ENCODE measurements around the gene EFNB1.
"Not testable (repeated sequence)": the region's sequence is repeated elsewhere in the genome, so short reads cannot be mapped to it uniquely, and the experiment has no call there.

The EFNB1 gene

DNA sequence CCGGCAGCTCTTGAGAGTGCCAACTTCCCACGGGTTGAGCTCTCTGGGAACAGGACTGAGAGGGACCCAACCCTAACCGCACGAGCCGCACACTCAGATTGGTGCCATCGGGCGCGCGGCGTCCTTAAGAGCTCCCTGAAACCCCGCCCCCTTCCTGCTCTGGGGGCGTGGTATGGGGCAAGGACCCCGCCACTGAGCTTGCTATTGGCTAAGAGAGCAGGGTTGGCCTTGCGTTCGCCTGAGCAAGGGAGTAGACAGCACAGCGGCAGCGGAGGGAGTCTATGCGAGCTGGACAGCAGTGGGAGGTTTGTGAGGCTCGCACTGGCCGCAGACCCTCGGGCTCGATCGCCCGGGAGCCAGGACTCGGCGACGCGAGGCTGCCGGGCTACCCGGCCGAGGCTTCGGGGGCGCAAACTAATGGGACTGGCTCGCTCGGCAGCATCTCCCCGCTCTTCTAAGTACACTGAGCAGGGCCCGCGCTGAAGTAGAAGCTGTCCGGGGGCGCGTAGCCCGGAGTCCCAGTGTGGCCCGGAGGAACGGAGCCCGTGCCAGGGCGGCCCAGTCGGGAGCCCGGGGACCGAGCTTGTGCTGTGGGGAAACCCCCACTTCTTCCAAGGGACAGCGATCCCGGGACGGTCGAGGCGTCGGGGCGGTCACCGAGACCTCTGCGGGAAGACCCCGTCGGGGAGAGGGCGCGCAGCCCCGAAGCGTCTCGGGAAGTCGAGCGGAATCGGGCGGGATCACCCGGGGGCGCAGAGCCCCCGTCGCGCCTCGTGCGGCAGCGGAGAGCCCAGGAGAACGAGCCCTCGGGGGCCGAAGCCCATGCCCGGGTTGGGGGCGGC, at the start of gene EFNB1:
EFNB1 (plus strand) TSS at position 282 of the 842 bp plus-strand sequence. CDS start 756 bp downstream, outside the sequence.
- peak; percentile 55 for DNase-seq (ENCODE audit: low read depth)

DNA sequence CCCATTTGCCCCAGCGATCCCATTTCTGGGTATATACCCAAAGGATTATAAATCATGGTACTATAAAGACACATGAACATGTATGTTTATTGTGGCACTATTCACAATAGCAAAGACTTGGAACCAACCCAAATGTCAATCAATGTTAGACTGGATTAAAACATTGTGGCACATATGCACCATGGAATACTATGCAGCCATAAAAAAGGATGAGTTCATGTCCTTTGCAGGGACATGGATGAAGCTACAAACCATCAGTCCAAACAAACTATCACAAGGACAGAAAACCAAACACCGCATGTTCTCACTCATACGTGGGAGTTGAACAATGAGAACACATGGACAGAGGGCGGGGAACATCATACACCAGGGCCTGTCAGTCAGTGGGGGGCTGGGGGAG, 47.5 kb upstream of the EFNB1 start:
- not testable (repeated sequence) for DNase-seq (ENCODE audit: low read depth)

DNA sequence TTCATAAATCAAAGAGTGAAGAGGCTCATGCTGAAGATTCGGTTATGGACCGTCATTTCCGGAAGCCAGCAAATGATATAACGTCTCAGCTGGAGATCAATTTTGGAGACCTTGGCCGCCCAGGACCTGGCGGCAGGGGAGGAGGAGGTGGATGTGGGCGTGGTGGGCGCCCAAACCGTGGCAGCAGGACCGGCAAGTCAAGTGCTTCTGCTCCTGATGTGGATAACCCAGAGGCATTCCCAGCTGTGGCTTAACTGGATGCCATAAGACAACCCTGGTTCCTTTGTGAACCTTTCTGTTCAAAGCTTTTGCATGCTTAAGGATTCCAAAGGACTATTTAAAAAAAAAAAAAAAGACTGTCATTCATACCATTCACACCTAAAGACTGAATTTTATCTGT, 44.0 kb upstream of the EFNB1 start:
- no peak for DNase-seq (ENCODE audit: low read depth)

DNA sequence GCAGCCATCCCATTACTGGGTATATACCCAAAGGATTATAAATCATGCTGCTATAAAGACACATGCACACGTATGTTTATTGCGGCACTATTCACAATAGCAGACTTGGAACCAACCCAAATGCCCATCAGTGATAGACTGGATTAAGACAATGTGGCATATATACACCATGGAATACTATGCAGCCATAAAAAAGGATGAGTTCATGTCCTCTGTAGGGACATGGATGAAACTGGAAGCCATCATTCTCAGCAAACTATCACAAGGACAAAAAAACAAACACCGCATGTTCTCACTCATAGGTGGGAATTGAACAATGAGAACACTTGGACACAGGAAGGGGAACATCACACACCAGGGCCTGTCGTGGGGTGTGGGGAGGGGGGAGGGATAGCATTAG, 42.2 kb upstream of the EFNB1 start:
- not testable (repeated sequence) for DNase-seq (ENCODE audit: low read depth)

DNA sequence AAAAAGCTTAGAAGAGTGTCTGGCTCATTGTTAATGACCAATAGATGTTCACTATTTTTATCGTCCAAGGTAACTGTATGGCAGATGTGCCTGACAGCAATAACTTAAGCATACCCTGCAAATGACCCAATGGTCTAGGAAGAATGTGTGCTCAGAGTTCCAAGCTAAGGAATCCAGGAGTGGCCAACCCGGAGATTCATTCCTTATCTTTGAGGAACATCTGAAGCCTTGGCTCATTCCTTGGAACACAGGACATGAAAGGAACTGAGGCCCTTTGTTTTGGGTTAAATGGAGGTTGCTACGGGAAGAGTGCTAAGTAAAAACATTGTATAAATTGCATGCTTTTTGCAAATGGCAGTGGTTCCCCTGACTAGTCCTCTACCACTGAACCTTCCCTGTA, 38.9 kb upstream of the EFNB1 start:
- DNase-seq (ENCODE audit: low read depth): no peak

DNA sequence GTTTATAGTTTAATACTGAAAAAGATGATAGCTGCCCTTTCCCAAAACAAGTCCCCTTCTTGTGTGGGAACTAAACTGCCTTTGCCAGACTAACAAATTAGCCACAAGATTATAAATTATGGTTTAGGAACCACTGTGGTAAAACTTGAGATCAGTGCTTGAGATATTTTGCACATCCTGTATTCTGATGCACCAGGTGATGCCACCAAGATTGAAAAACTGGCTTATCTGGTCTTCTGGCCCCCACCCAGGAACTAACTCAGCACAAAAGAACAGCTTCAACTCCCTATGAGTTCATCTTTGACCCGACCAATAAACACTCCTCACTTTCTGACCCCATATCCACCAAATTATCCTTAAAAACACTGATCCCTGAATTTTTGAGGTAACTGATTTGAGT, 36.7 kb upstream of the EFNB1 start:
- DNase-seq (ENCODE audit: low read depth): no peak

DNA sequence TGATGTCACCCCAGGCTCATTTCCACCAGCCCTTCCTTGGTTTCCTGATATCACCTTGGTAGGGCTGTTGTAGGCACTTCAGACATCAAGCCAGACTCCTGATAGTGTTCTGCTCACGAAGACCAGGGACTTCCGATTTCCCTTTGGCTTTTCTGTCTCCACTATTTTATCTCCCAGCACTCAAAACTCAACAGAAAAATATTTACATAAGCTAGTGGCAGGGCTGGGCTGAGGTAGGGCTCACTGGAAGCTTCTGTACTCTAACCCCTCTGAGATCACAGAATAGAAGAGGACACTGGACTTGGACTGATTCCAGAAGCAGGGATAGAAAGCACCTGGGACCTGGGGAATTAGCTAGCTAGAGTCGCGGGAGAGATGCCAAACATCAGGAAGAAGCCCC, 34.4 kb upstream of the EFNB1 start:
- no peak for DNase-seq (ENCODE audit: low read depth)

DNA sequence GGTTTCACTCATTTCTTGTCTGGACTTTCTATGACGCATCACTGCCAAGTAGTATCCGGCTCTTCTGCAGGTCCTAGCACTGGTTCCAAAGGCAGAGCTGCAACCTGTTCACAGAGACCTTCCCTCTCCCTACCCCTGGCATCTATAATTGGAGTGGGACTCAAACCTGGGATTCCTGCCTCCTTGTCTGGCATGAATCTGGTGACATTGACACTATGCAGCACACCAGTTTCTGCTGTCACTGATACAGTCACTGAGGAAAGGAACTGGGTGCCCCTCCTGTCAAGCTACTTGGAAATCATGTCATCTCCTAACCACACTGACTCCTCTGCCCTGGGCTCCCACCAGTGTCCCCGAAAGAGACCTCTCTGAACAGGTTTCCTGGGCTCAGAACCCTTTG, 33.1 kb upstream of the EFNB1 start:
- no peak for DNase-seq (ENCODE audit: low read depth)

DNA sequence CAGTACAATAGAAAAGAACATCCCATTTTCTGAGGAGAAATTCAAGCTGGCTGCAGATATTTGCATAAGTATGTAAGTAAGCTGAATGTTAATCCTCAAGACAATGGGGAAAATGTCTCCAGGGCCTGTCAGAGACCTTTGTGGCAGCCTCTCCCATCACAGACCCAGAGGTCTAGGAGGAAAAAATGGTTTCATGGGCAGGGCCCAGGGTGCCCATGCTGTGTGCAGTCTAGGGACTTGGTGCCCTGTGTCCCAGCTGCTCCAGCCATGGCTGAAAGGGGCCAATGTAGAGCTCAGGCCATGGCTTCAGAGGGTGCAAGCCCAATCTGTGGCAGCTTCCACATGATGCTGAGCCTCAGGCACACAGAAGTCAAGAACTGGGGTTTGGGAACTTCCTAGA, 30.4 kb upstream of the EFNB1 start:
- not testable (repeated sequence) for DNase-seq (ENCODE audit: low read depth)

DNA sequence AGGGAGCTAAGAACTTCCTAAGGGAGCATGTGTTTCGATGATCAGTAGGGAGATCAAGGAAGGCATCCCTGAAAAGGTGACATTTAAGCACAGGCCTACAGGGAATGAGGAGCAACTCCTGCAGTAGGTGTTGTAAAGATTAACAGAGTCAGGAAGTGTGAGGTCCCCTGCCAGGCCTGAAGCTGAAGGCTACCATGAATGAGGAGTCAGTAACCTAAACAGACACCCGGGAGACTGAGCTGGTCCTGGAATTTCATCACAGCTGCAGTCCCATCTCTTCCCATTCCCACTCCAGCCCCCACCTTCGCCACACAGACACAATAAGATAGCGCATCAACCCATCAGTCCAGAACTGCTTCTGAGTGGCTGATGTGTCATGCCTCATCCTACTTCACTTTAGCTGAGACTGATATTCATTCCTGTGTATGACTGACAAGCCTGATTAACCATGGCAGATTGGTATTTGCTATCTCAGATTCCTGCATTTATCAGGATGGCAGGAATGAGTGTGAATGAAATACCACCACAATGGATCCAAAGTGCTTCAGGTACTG, 27.0 kb upstream of the EFNB1 start:
- DNase-seq (ENCODE audit: low read depth): no peak

DNA sequence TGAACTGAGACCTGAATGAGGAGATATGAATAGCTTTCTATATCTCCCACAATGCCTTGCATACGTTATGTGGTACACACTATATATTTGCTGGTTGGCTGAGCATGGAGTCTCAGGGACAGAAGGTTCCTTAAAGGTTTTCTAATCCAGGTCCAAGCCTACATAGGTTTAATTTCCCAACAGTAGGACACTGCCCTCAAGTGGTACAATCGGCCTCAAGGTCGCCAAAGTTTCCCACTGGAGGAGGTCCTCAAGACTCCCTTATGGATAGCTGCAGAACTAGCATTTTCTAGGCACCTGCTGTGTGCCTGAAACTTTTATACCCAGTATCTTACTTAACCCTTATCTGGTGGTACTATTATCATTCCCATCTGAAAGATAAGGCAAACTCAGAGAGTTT, 21.0 kb upstream of the EFNB1 start:
- DNase-seq (ENCODE audit: low read depth): no peak

DNA sequence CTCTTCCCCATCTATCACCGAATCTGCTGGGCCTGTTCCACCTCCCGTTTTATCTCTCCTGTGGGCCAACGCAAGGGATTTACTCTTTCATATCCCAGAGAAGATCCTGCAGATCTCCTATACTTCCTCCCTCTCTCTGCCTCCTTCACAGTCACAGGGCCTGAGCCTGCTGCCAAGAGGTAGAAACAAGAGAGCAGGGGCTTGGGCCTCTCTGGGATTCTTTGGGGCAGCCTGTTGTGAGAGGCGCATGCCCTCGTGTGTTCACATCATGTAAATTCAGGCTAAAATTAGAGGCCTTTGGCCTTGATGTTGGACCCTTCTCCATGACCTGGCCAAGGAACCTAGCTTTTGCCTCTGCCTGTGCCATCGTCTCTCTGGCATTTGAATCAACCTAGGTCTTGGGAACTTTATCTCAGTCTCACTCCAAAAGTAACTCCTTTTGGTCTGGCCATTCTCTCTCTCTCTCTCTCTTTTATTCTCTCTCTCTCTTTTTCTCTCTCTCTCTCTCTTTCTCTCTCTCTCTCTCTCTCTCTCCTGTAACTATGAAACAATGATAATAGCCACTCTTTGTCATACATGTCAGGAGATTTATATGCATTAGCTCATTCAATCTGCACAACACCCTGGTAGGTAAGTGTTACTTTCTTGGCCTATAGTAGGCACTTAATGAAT, 20.0 kb upstream of the EFNB1 start:
- no peak for DNase-seq (ENCODE audit: low read depth)

DNA sequence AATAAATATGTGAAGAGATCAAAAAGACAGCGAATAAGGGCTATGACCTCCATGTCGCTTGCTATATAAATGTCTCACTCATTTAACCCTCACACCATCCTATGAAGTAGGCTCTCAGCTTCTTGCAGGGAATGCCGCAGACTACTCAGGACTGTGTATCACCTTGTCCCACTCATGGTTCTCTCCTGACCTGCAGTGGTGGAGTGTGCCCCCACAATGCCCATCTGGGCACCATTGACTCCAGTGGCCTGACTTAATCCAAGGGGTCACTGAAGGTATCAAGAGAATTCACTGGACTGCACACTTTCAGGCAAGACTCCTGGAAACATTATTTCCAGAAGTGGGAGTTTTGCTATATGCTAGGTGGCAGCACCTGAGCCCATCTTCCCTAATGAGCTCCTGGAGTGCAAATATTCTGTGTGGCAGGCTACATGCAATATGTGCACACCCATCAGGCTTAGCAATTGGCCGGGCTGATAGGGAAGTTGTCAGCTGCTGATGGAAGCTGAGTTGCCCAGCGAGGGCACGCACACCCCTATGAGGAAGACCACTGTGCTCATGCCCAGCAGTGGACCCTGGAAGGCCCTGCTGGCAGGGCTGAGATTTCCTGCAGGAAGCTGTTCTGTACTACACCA, 8.2 kb upstream of the EFNB1 start:
- no peak for DNase-seq (ENCODE audit: low read depth)

DNA sequence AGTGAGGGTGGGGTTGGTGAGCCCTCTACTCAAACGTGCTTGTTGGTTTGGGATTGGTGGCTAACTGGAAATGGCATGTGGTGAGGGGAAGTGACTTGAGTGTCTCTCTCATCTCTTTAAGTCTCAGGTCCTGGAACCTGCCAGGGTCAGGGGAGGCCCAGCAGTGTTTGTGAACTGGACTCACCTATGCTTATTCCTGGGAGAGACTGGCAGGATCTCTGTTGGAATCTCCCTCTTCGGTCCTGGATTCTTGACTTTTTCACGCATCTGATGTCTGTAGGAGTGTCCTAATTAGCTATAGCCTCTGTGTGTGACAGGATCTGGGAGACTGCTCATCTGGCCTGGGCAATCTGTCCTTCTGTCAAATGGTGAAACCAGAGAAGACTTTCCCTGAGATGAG, 7.2 kb upstream of the EFNB1 start:
- DNase-seq (ENCODE audit: low read depth): no peak

DNA sequence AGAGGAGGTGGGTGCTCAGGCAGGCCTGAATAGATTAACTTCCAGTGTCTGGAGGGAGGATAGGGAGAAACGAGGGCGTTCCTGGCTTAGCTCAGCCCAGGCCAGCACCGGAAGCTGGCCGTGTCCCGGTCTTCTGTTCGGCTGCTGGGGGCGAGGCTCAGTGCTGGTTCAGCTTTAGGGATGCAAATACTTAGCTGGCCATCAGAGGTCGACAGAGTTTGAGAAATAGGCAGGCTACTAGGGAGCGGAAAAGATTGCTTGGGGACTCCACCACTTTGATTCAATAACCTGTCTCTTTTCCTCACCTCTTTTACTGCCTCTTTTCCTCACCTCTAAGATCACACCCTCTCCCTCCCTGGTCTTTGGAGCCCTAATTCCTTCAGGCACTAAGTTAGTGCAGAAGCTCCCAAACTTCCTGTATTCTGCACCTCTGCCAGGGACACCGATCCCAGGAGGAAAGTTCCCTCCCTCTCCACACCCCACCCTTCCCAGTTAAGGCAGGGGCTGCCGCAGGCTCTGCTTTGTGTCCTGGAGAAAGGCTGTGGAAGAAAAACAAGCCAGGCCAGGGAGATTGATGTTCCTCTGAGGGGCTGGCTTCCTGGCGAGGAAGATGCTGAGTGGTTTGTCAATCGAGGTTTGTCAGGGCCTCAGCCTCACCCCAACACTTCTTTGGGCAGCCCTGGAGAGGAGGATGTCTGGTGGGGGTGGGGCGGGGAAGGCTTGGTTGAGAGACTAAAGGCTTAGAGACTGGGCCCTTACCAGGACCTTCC, 6.0 kb upstream of the EFNB1 start:
- no peak for DNase-seq (ENCODE audit: low read depth)

DNA sequence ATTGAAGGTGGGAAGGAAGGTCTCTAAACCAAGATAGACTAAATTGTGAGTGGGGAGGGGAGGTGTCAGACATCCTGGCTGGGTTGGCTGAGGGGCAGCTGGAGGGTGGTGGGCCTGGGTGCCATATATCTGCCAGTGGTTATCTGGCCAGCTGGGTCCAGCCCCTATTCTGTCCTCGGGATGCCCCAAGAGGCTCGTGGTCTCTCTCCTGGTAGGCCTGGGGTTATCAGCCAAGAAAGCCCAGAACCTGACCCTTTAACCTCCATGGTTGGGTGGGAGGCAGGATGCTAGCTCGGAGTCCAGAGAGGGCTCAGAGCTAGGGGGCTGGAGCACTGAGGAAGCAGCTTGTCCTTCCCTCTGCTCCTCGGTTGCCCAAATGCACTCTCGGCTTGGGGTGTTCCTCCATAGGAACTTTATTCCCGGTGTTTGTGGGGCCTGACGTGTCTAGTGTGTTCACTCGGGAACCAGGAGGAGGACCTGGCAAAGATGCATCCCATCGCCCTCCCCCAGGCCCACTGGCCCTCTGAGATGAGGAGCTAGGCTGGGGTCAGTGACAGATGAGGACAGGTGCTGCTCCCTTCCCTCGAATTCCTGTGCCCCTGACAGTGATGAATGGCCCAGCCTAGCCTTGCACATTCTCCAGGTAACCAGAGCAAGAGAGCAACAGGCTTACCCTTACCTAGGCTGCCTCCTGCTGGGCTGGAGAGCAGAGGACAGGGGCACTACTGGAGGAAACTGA, 5.2 kb upstream of the EFNB1 start:
- no peak for DNase-seq (ENCODE audit: low read depth)

DNA sequence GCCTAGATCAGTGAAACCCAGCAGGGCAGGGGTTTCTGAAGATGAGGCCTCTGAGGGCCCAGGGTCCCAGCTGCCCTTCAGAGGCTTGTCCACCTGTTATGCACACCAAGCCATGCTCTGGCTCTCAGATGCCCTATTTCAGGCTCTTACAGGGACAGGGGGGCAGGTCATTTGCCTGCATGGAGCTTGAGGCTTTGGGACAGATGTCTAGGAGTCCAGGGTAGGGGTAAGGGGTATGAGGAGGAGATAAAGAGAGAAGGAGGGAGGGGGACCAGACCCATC, 4.7 kb upstream of the EFNB1 start:
- no peak for DNase-seq (ENCODE audit: low read depth)

DNA sequence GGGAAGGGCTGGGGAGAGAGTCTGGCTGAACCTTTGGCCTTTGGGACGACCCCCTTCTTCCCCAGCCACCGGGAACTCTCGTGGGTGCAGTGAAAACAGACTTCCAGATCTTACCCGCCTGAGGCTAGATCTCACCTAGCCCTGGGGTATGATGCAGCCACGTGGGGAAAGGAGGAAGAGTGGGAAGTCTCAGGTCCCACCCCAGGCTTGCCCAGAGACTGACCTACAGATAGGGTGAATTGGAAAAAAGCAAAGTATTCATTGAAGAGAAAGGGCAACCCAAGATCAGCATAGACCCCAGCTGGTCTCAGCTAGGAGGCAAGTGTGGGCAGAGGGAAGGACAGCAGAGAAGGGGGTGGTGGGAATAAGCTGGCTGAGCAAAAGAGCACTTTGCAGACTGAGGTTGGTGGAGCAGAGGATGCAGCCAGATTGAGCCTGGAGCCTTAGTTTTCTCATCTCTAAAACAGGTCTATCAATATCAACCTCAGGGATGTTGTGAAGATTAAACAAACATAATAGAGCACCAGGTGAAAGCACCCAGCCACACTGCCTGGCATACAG, 4.2 kb upstream of the EFNB1 start:
- DNase-seq (ENCODE audit: low read depth): no peak

DNA sequence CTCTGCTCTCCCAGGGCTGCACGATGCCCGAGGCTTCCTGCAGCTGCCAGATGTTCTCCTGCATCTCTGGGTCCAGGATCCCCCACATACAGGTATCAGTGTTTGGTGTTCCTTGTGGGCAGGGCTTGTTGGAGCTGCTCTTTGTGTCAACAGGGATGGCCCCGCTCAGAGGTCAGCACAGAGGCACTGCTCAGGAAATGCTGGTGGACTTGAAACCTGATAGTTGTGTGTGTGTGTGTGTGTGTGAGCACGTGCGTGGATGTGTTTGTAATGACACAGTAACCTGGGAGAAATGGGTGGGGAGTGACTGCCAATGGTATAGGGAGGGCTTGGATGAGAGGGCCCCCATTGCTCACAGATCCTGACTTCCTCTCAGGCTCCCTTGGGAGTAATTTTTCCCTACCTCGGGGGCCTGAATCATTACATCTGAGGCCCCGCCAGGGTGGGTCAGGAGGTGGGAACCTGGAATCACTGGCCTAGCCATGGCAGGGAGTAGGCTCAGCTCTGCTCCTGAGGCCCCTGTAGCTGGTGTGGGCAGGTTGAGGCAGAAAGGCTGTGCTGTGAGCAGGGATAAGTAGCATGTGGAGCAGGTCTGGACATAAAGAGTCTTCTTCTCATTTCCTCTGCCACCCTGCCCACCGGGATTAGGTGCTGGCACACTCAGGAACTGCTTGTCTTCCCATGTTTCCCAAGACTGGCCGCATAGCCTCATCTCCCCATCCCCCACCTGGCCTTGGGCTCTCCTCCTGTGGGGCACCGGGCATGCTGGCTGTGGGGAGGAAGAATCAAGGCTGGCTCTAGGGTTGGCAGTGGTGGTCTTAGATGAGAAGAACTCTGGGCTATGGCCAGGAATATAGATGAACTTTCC, 2.5 kb upstream of the EFNB1 start:
- no peak for DNase-seq (ENCODE audit: low read depth)

DNA sequence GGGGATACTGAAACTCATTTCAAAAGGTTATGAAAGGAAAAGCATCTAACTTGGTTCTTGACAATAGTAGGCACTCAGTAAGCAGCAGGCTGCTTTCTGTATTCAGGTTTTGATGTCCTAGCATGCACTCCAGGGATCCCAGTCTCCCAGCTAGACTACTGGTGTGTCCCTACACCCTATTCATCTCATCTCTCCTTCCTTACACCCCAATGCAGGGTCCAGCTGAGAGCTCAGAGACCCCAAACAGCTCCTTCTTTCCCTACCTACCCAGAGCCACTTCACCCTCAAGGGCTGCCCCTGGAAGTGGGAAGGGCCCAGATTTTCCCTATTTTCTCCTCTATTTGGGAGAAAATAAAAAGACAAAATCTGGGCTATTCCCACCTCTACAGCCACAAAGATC, 1.6 kb upstream of the EFNB1 start:
- no peak for DNase-seq (ENCODE audit: low read depth)
